NCI-H1105 treated with DMSO at 0.1 percent for 48 hours (cell line): ENCODE measurements around the gene NLRX1.
"Not testable (repeated sequence)": the region's sequence is repeated elsewhere in the genome, so short reads cannot be mapped to it uniquely, and the experiment has no call there.

Experiments used
- DNase-seq: peaks from one replicate; lab custom pipeline; 2025; lab: John Stamatoyannopoulos, UW

The NLRX1 gene

GRCh38 chr11:119187123-119187892 lies 18.8 kb downstream of the NLRX1 start:
- no peak for DNase-seq

DNA sequence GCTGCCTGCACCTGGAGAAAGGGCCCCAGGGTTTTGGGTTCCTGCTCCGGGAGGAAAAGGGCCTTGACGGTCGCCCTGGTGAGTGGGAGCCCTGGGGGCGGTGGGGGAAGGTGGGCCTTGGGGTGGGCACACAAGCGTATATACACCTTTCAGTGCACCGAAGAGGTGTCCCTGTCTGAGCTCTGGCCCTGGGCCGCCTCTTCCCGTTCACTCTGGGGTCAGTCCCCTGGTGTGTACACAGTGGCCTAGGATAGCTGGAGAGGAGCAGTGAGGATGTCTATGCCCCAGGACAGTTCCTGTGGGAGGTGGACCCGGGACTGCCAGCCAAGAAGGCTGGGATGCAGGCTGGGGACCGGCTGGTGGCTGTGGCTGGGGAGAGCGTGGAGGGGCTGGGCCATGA lies 19.5 kb downstream of the NLRX1 start:
- no peak for DNase-seq

DNA sequence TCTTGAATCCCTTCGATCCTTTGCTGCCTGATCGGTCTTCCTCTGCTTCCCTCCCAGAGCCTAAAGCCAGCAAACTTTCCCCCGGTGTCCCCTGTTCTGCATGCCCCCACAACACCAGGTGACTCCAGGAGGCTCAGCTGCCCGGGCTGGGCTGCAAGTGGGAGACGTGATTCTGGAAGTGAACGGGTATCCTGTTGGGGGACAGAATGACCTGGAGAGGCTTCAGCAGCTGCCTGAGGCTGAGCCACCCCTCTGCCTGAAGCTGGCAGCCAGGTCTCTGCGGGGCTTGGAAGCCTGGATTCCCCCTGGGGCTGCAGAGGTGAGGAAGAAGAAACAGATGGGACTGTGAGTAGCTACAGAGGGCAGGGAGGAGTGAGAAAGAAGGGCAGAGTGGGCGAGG lies 20.4 kb downstream of the NLRX1 start:
- DNase-seq, result no peak

DNA sequence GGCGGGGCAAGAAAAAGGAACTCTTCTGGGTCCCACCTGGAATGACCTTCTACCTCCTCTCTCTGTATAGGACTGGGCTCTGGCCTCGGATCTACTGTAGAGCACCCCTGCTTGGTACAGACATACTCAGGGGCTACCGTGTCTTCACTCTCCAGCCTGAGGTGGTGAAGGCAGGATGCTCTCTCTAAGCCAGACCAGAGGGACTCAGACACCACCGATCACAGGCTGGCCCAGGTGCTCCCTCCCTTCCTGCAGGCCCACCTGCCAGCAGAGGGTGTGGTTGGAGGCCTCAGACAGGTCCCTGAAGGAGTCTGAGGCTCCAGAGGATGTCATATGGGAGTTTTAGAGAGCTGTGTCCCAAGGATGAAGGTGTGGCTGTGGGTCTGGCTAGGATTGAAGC lies 20.9 kb downstream of the NLRX1 start:
- no peak for DNase-seq

- DNase-seq, result no peak
These were observed 22.0 kb downstream of the NLRX1 start for GRCh38 chr11:119190531-119190930.

DNA sequence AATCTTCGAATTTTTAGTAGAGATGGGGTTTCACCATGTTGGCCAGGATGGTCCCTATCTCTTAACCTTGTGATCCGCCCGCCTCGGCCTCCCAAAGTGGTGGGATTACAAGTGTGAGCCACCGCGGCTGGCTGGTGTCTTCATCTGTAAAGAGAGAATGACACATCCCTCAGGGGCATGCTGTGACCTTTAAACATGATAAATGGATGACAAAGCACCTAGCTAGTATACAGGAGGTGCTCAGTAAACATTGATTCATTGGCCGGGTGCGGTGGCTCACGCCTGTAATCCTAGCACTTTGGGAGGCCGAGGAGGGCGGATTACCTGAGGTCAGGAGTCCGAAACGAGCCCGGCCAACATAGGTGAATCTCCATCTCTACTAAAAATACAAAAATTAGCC lies 22.7 kb downstream of the NLRX1 start:
- not testable (repeated sequence) for DNase-seq

GRCh38 chr11:119192111-119192510 lies 23.6 kb downstream of the NLRX1 start:
- DNase-seq, result no peak

DNA sequence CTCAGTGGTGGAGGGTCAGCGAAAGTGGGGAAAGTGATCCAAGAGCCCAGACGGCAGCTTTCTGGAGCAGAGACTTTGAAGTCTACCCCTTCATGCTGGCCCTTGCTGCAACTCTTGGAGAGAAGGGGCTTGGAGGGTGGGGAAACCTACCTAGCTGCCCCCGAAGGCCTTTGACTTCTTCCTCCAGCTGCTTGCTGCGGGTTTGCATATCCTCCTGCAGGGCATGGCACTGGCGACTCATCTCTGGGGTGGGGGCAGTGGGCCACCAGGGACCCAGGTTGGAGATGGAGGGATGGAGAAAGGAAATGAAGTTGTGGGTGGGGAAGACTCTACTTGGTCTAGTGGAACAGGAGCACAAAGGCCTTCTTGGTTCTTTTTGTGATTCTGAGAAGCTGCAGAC lies 24.5 kb downstream of the NLRX1 start:
- DNase-seq, result no peak

GRCh38 chr11:119193626-119194025 lies 25.1 kb downstream of the NLRX1 start:
- DNase-seq, result no peak

DNA sequence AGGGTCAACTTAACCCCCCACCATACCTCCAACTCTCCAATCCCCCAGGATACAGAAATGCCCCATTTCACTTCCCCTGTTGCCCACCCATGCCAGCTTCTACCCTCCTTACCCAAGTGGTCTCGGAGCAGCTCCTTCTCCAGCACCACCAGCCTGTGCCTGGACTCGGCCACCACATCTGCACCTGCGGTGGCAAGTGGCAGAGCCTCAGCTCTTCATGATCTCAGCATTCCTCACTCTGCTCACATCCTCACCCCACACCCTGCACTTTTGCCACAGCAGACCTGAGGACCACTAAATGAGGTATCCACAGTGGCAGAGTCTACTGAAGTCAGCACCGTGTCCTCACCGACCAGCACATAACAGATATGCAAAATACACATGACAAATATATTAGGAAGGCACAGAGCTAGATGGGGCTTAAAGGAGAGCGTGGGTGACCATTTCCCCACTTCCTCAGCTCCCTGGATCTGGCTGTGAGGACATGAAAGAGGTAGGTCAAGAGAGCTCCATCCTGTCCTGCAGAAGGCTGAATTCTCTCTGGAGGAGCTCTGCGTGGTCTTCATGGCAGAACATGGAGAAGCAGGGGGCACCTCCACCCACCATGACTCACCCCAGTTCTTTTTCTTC lies 26.4 kb downstream of the NLRX1 start:
- DNase-seq, result no peak

- no peak for DNase-seq
These were observed 27.2 kb downstream of the NLRX1 start for GRCh38 chr11:119195680-119196079.

DNA sequence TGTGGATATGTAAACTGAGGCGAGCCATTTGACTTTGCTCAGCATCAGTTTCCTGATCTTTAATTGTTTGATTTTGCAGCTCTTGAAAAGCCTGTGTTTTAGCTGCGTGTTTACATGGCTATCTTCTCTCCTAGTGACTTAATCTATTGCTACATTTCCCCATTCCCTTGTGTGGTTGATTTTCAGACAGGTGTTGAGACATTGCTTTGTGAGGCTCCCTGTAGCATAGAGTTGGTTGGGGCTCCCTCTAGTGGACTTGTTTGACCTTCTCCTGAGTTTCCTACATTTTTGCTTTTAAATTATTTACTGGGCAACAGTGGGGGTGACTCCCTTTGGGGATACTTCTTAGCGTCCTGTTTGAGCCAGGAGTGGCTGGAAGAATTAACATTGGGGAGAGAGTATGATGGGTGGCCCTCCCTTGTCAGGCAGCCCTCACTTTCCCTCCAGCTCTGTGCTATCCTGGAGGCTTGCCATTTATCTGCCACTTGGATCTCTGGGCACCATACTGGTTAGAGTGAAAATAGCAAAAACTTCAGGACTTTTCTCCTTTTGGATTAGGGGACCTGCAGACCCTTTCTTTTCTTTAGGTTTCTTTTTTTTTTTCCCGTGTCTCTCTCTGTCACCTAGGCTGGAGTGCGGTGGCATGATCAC lies 28.4 kb downstream of the NLRX1 start:
- DNase-seq, result peak; percentile 92

DNA sequence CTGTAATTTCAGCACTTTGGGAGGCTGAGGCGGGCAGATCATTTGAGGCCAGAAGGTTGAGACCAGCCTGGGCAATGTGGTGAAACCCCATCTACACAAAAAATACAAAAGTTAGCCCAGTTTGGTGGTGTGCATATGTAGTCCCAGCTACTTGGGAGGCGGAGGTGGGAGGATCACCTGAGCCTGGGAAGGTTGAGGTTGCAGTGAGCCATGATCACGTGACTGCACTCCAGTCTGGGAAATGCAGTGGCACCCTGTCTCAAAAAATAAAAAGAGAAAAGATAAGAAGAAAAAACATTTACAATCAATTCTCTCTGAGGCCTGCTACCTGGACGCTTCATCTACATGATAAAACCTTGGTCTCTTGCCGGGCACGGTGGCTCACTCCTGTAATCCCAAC lies 30.4 kb downstream of the NLRX1 start:
- DNase-seq, result no peak

- DNase-seq, result not testable (repeated sequence)
These were observed 32.7 kb downstream of the NLRX1 start for GRCh38 chr11:119201236-119201635.

DNA sequence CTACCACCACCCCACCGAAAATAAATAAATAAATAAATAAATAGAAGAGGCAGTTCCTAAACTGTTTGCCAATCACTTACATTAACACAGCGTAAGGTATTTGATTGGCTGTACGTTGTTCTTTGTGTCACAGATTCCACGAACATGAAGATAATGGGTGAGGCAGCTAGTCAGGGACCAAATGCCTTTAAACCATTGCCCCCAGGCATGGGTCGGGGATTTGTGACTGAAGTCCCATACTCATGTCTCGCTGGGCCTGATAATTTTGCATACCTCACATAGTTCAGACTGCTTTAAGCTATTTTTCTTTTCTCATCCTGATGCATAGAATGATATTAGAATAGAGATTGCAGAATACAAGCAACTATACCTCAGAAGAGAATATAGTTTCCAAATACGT lies 34.0 kb downstream of the NLRX1 start:
- no peak for DNase-seq

DNA sequence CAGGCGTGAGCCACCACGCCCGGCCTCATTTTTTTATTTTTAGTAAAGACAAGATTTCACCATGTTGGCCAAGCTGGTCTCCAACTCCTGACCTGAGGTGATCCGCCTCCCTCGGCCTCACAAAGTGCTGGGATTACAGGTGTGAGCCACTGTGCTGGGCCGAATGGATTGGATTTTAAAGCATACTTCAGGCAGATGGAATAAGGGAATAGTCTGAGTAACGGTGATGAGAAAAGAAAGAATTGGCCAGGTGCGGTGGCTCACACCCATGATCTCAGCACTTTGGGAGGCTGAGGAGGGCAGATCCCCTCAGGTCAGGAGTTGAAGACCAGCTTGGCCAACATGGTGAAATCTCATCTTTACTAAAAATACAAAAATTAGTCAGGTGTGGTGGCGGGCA lies 35.5 kb downstream of the NLRX1 start:
- no peak for DNase-seq

DNA sequence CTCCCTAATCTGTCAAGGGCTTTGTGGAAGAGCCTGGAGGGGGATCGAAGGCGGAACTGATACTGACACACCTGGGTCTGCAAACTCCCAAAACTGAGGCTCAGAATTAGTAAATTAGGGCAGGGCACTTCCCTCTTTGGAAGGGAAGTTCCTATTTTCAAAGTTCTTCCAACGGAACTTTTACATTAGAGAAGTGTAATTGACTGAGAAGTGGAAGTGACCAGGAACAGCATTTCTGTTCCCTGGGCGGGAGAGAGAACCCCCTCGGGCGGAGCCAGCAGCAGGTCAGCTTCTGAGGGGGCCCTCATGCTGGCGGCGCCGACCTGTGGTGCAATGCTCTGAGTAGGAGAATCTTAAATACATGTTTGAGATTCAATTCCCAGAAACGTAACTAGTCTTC lies 36.6 kb downstream of the NLRX1 start:
- no peak for DNase-seq

GRCh38 chr11:119205574-119206510 lies 37.3 kb downstream of the NLRX1 start, which contains the start of gene CBL:
Gene CBL, plus strand, starts transcription at chr11:119206339. Its CDS starts 79 bp downstream, at chr11:119206418.
- peak; percentile 96 for DNase-seq

DNA sequence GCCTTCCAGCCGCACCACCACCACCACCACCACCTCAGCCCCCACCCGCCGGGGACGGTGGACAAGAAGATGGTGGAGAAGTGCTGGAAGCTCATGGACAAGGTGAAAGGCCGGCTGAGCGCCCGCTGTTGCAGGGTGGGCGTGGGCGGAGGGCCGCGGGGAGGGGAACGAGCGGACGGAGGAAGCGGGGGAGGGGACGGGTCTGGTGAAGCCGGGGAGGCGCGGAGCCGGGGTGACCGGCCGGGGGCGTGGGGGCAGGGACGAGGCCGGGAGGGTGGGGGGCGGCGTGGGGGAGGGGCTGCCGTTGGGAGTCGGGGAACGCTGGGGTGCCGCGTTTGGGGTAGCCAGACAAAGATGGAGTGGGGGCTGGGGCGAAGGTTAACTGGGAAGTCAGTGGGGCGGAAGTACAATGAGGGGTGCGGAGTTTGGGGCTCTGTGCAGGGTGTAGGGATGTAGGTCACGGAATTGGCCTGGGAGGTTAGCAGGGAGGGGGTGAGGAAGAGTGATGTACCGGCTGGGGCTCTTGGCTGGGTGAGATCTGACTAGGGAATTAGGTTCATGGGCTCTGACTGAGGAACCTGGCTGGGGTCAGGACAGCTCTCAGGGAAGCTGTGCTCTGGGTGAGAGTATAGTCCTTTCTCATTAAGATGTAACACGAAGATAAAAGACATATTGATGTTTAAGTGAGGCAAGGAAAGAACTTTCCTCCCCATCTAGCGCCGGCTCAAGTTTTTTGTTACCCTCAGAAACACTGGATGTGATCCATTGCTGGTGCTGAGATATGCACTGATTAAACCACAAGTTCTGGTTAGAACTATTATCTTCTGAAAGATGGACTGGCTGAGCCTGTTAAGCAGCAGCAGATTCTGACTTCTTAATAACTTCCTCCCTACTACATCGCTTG lies 38.2 kb downstream of the NLRX1 start:
- peak; percentile 20 for DNase-seq

DNA sequence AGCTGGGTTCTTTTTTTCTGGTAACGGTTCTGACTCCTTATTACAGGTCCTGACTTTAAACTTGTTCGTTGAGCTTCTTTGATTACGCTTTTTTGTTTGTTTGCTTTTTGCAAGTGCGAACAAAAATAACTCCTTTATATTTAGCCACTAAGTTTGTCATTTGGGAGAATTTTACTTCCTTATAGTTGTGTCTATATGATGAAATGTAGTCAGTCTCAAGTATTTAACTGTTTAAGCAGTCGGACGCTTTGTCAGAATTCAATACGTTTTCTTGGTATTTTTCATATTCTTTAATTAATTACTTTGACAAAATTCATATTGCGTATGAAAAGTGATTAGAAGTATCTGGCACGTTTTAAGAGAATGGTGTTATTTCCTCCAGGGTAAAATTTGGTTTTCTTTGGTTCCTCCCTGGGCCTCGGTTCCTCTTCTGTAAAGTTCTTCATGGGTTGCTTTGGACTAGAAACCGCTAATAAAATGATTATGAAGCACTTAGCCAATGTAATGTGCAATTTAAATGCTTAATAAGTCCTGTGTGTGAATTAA lies 39.0 kb downstream of the NLRX1 start:
- DNase-seq, result no peak

GRCh38 chr11:119209186-119209585 lies 40.7 kb downstream of the NLRX1 start:
- DNase-seq, result no peak
